Choroid plexus epithelial cell (primary cell): ENCODE results near the gene ANTXR1.

Experiments used
- DNase-seq: peaks from one replicate; pipeline ENCODE4 v3.0.0-alpha.2; 2010; ENCODE audit warnings: low read depth
- H3K4me3 ChIP-seq: 2 replicates; pipeline ENCODE4 v1.5.1; 2011; ENCODE audit warnings: low read depth, mild to moderate bottlenecking, control low read depth, low read length, moderate library complexity
- CTCF ChIP-seq: conservative IDR thresholded peaks from 2 replicates; pipeline ENCODE4 v1.5.1; 2011; ENCODE audit warnings: low read depth, mild to moderate bottlenecking, control low read depth, inconsistent platforms, low read length, moderate library complexity

Gene ANTXR1

GRCh38 chr2:69046221-69046662 is 33.3 kb downstream of the ANTXR1 start:
- no peak overlapping the region for H3K4me3 ChIP-seq
- TF ChIP-seq CTCF: no peak
- peak; percentile 94 for DNase-seq

GRCh38 chr2:69047625-69048145 is 34.7 kb downstream of the ANTXR1 start:
- no peak overlapping the region for H3K4me3 ChIP-seq
- no peak for TF ChIP-seq CTCF
- DNase-seq: no peak

GRCh38 chr2:69050802-69051201 is 37.8 kb downstream of the ANTXR1 start:
- no peak for TF ChIP-seq CTCF
- H3K4me3 ChIP-seq: no peak overlapping the region
- DNase-seq: no peak

- no peak for TF ChIP-seq CTCF
- DNase-seq: no peak
- no peak overlapping the region for H3K4me3 ChIP-seq
These were observed 40.5 kb downstream of the ANTXR1 start for GRCh38 chr2:69053416-69053965.

GRCh38 chr2:69054431-69054830 is 41.5 kb downstream of the ANTXR1 start:
- DNase-seq: peak; percentile 42
- no peak for TF ChIP-seq CTCF

GRCh38 chr2:69055688-69056470 is 42.9 kb downstream of the ANTXR1 start:
- TF ChIP-seq CTCF: no peak
- no peak for DNase-seq
- H3K4me3 ChIP-seq: no peak overlapping the region

More at GRCh38 chr2:69054431-69054830, 41.5 kb downstream of the ANTXR1 start:
- H3K4me3 ChIP-seq: no peak overlapping the region

GRCh38 chr2:69057660-69058059 is 44.7 kb downstream of the ANTXR1 start:
- H3K4me3 ChIP-seq: no peak overlapping the region
- TF ChIP-seq CTCF: no peak
- DNase-seq: no peak
